Brain microvascular endothelial cell (primary cell): ENCODE data around the gene ZFAND5.
A peak's percentile ranks its signal among the peaks of the same experiment; 100 is the strongest.

Experiments used
- DNase-seq: peaks from one replicate; pipeline ENCODE4 v3.0.0-alpha.2; 2020
- H3K27ac ChIP-seq: fragments of 250-450 bp; sonication (Bioruptor Pico); 2 replicates; pipeline ENCODE4 v1.5.1; 2020; ENCODE audit warnings: mild to moderate bottlenecking, moderate library complexity
- H3K27me3 ChIP-seq: fragments of 250-450 bp; sonication (Bioruptor Pico); replicated peaks from 2 replicates; pipeline ENCODE4 v1.5.1; 2020; ENCODE audit warnings: mild to moderate bottlenecking
- H3K36me3 ChIP-seq: fragments of 250-450 bp; sonication (Bioruptor Pico); replicated peaks from 2 replicates; pipeline ENCODE4 v1.5.1; 2020; ENCODE audit warnings: mild to moderate bottlenecking
- H3K4me3 ChIP-seq: 2 replicates; pipeline ENCODE4 v1.5.1; 2011; ENCODE audit warnings: low read depth, mild to moderate bottlenecking, control low read depth, low read length, moderate library complexity
- CTCF ChIP-seq: IDR thresholded peaks from 2 replicates; pipeline ENCODE4 v1.5.1; 2011; ENCODE audit warnings: low read depth, mild to moderate bottlenecking, moderate library complexity, low read length, control low read depth, inconsistent platforms; ENCODE audit errors: missing control alignments
- in situ Hi-C: cut with HindIII; loops from 2 replicates; pipeline ENCODE4 v1.10.0; 2017; ENCODE audit warnings: low sequenced_read_pairs, low pct_ligation_motif_present

ZFAND5 gene

GRCh38 chr9:72349240-72349639, 15.8 kb downstream of the ZFAND5 start:
- H3K4me3 ChIP-seq, result no peak overlapping the region
- H3K27ac ChIP-seq, result no peak overlapping the region
- peaks cover 9% of the 10 kb centered on the region for H3K36me3 ChIP-seq
- no peak for DNase-seq
- in situ Hi-C loops, result no loop called here
- TF ChIP-seq CTCF, result no peak
- no peaks in the 10 kb centered on the region for H3K27me3 ChIP-seq

GRCh38 chr9:72346333-72346732, 18.7 kb downstream of the ZFAND5 start:
- no peak for TF ChIP-seq CTCF
- Histone ChIP-seq H3K27me3 (no peaks in the 10 kb centered on the region), H3K4me3 (no peak overlapping the region), H3K27ac (no peak overlapping the region), H3K36me3 (no peaks in the 10 kb centered on the region)
- no peak for DNase-seq
- in situ Hi-C loops, result no loop called here

GRCh38 chr9:72338631-72339030, 26.4 kb downstream of the ZFAND5 start:
- no peak for DNase-seq
- Histone ChIP-seq H3K27ac (no peak overlapping the region), H3K4me3 (no peak overlapping the region), H3K36me3 (no peaks in the 10 kb centered on the region), H3K27me3 (no peaks in the 10 kb centered on the region)
- in situ Hi-C loops, result no loop called here
- TF ChIP-seq CTCF, result no peak

GRCh38 chr9:72337286-72337685, 27.7 kb downstream of the ZFAND5 start:
- Histone ChIP-seq H3K27ac (no peak overlapping the region), H3K27me3 (no peaks in the 10 kb centered on the region), H3K36me3 (no peaks in the 10 kb centered on the region), H3K4me3 (no peak overlapping the region)
- in situ Hi-C loops, result no loop called here
- TF ChIP-seq CTCF, result no peak
- no peak for DNase-seq

- no peak for DNase-seq
- no peak for TF ChIP-seq CTCF
- in situ Hi-C loops, result no loop called here
- Histone ChIP-seq H3K36me3 (no peaks in the 10 kb centered on the region), H3K27me3 (no peaks in the 10 kb centered on the region), H3K27ac (no peak overlapping the region), H3K4me3 (no peak overlapping the region)
These were observed 30.2 kb downstream of the ZFAND5 start for GRCh38 chr9:72334658-72335337.

- H3K4me3 ChIP-seq, result no peak overlapping the region
- no peak for DNase-seq
- no peaks in the 10 kb centered on the region for H3K36me3 ChIP-seq
- TF ChIP-seq CTCF, result peak; percentile 44
- H3K27ac ChIP-seq, result no peak overlapping the region
- in situ Hi-C loops, result no loop called here
- no peaks in the 10 kb centered on the region for H3K27me3 ChIP-seq
These were observed 31.3 kb downstream of the ZFAND5 start for GRCh38 chr9:72333709-72334108.
